Activated naive CD8-positive, alpha-beta T cell treated with anti-CD3 and anti-CD28 coated beads, Interleukin-2, amount 10 ng/mL, durations not matched to agents 7 days and 5 days (primary cell): ENCODE measurements around the gene PYHIN1. TPM values are rescaled to one million over a fixed set of nuclear protein-coding genes. Genes with fewer than 3 reads are reported as not detected.
"Not testable (repeated sequence)": the region's sequence is repeated elsewhere in the genome, so short reads cannot be mapped to it uniquely, and the experiment has no call there.

Experiments used
- ATAC-seq: fragments of 150-1000 bp; cut with Tn5 transposase; one replicate; pipeline ENCODE4 v1.10.0; 2021; ENCODE audit warnings: low read depth, moderate library complexity
- POLR2A ChIA-PET: fragments of 350-600 bp; sonication (Branson Sonifier 250); formaldehyde crosslinking; loops from one replicate; lab custom pipeline; 2021; ENCODE audit warnings: antibody characterized with exemption; lab: Charles Lee
- DNase-seq: peaks from one replicate; pipeline ENCODE4 v3.0.0; 2021
- H3K27ac Mint-ChIP-seq: one replicate; pipeline ENCODE4 v1.8.0; 2022; ENCODE audit warnings: mild to moderate bottlenecking, mixed read lengths
- H3K27me3 Mint-ChIP-seq: one replicate; pipeline ENCODE4 v1.8.0; 2022; ENCODE audit warnings: mild to moderate bottlenecking, moderate library complexity, mixed read lengths
- H3K36me3 Mint-ChIP-seq: one replicate; pipeline ENCODE4 v1.8.0; 2021; ENCODE audit warnings: mild to moderate bottlenecking, mixed read lengths
- H3K4me1 Mint-ChIP-seq: one replicate; pipeline ENCODE4 v1.8.0; 2021; ENCODE audit warnings: mixed read lengths
- H3K4me3 Mint-ChIP-seq: one replicate; pipeline ENCODE4 v1.8.0; 2022; ENCODE audit warnings: mild to moderate bottlenecking, moderate library complexity, mixed read lengths
- H3K9me3 Mint-ChIP-seq: one replicate; pipeline ENCODE4 v1.8.0; 2021; ENCODE audit warnings: mixed read lengths
- total RNA-seq, 2 experiments: library from RNA; stranded (reverse); gene quantifications; one replicate each; pipeline ENCODE4 v1.2.3, GENCODE V29; 2021

The PYHIN1 gene
- total RNA-seq, 2 experiments from 2014 or later = 44.6 to 45.2 TPM

GRCh38 chr1:158996998-158997397 is 65.6 kb downstream of the PYHIN1 start:
- Mint-ChIP-seq H3K4me1 (peaks cover 15% of the 10 kb centered on the region), H3K27me3 (no peaks in the 10 kb centered on the region), H3K4me3 (no peak overlapping the region), H3K36me3 (peaks cover 3% of the 10 kb centered on the region), H3K9me3 (peaks cover 2% of the 10 kb centered on the region), H3K27ac (no peak overlapping the region)
- POLR2A ChIA-PET = no interaction called here
- no peak for DNase-seq
- no peak for ATAC-seq

- POLR2A ChIA-PET = interaction anchor here (1.0 kb wide), 1 partner anchor 12 kb away, joined by 7 read pairs; the partner anchor contains the start of gene IFI16
- H3K27ac Mint-ChIP-seq = peak overlapping the region; percentile 53
These were observed 66.9 kb downstream of the PYHIN1 start for GRCh38 chr1:158998037-158998780.

DNA sequence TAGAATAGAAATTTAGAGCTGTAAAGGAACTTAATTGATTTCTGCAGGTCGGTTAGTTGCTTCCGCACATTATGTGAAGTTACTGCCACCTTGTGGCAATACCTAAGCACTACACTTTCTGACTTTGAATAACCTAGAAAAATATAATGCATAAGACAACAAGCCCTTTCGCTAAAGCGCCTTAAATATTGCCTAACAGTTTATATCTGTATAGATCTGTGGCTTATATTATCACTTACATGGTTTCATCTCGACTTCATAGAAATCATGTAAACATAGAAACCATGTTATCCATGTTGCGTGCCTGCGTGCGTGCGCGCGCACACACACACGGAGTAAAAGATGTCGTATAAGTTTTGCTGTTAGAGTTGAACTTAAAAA is 67.4 kb downstream of the PYHIN1 start:
- ATAC-seq (peak; percentile 49), DNase-seq (no peak)
- Mint-ChIP-seq H3K4me1 (peaks cover 15% of the 10 kb centered on the region), H3K4me3 (no peak overlapping the region), H3K27me3 (no peaks in the 10 kb centered on the region), H3K27ac (no peak overlapping the region), H3K9me3 (no peaks in the 10 kb centered on the region), H3K36me3 (peaks cover 2% of the 10 kb centered on the region)
- POLR2A ChIA-PET = interaction anchor here (1.0 kb wide), 1 partner anchor 11 kb away, joined by 7 read pairs; the partner anchor contains the start of gene IFI16

More at GRCh38 chr1:158998037-158998780, 66.9 kb downstream of the PYHIN1 start:
- no peak for DNase-seq
- Mint-ChIP-seq H3K27me3 (no peaks in the 10 kb centered on the region), H3K4me3 (peak overlapping the region; percentile 40), H3K9me3 (no peaks in the 10 kb centered on the region), H3K4me1 (peaks cover 15% of the 10 kb centered on the region), H3K36me3 (peaks cover 2% of the 10 kb centered on the region)
- ATAC-seq = peak; percentile 9

- DNase-seq (no peak), ATAC-seq (no peak)
- Mint-ChIP-seq H3K4me1 (peaks cover 15% of the 10 kb centered on the region), H3K27ac (no peak overlapping the region), H3K4me3 (no peak overlapping the region), H3K36me3 (peaks cover 2% of the 10 kb centered on the region), H3K27me3 (no peaks in the 10 kb centered on the region), H3K9me3 (no peaks in the 10 kb centered on the region)
- POLR2A ChIA-PET = interaction anchor here (1.6 kb wide), 1 partner anchor 9 kb away, joined by 4 read pairs; no protein-coding TSS in a partner anchor
These were observed 68.1 kb downstream of the PYHIN1 start for GRCh38 chr1:158999316-159000069.

- no peaks in the 10 kb centered on the region for H3K27me3 Mint-ChIP-seq
- no peak overlapping the region for H3K27ac Mint-ChIP-seq
- no peaks in the 10 kb centered on the region for H3K9me3 Mint-ChIP-seq
- no peak overlapping the region for H3K4me3 Mint-ChIP-seq
- DNase-seq = no peak
- H3K36me3 Mint-ChIP-seq = peaks cover 2% of the 10 kb centered on the region
- POLR2A ChIA-PET = interaction anchor here (1.6 kb wide), 1 partner anchor 9 kb away, joined by 4 read pairs; no protein-coding TSS in a partner anchor
- ATAC-seq = no peak
- peaks cover 15% of the 10 kb centered on the region for H3K4me1 Mint-ChIP-seq
These were observed 68.7 kb downstream of the PYHIN1 start for GRCh38 chr1:159000070-159000409.

DNA sequence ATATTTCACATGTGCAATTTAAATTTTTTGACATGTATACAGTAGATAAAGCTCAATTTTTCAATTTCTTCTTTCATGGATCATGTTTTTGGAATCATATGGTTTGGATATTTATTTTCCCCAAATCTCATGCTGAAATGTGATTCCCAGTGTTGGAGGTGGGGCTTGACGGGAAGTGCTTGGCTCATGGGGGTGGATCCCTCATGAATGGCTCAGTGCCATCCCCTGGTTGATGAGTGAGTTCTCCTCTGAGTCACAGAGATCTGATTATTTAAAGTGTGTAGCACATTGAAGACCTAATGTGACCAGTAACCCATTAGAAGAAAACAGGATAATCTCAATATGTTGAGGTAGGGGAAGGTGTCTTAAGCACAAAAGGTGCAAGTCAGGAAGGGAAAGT is 69.3 kb downstream of the PYHIN1 start:
- no peak for ATAC-seq

GRCh38 chr1:159005161-159005560 is 73.8 kb downstream of the PYHIN1 start:
- POLR2A ChIA-PET = no interaction called here

More for the DNA sequence above, 69.3 kb downstream of the PYHIN1 start:
- H3K4me3 Mint-ChIP-seq = no peak overlapping the region
- H3K27ac Mint-ChIP-seq = no peak overlapping the region
- H3K36me3 Mint-ChIP-seq = no peaks in the 10 kb centered on the region
- DNase-seq = no peak
- H3K9me3 Mint-ChIP-seq = no peaks in the 10 kb centered on the region
- H3K4me1 Mint-ChIP-seq = peaks cover 18% of the 10 kb centered on the region
- POLR2A ChIA-PET = interaction anchor here (1.6 kb wide), 1 partner anchor 8 kb away, joined by 4 read pairs; no protein-coding TSS in a partner anchor
- H3K27me3 Mint-ChIP-seq = no peaks in the 10 kb centered on the region

GRCh38 chr1:159005676-159006075 is 74.3 kb downstream of the PYHIN1 start:
- Mint-ChIP-seq H3K27ac (peak overlapping the region; percentile 13), H3K4me3 (no peak overlapping the region), H3K27me3 (no peaks in the 10 kb centered on the region), H3K9me3 (no peaks in the 10 kb centered on the region), H3K36me3 (peaks cover 12% of the 10 kb centered on the region), H3K4me1 (peaks cover 25% of the 10 kb centered on the region)
- ATAC-seq (no peak), DNase-seq (no peak)
- POLR2A ChIA-PET = no interaction called here

More at GRCh38 chr1:159005161-159005560, 73.8 kb downstream of the PYHIN1 start:
- no peak for DNase-seq
- Mint-ChIP-seq H3K9me3 (no peaks in the 10 kb centered on the region), H3K4me1 (peaks cover 25% of the 10 kb centered on the region), H3K36me3 (peaks cover 7% of the 10 kb centered on the region), H3K4me3 (no peak overlapping the region), H3K27me3 (no peaks in the 10 kb centered on the region), H3K27ac (peak overlapping the region; percentile 13)
- no peak for ATAC-seq

GRCh38 chr1:159006210-159006807 is 75.0 kb downstream of the PYHIN1 start:
- POLR2A ChIA-PET, H3K9me3 Mint-ChIP-seq, DNase-seq, H3K4me3 Mint-ChIP-seq, H3K27ac Mint-ChIP-seq, ATAC-seq, H3K27me3 Mint-ChIP-seq: not testable (repeated sequence)
- Mint-ChIP-seq H3K36me3 (peaks cover 15% of the 10 kb centered on the region), H3K4me1 (peaks cover 25% of the 10 kb centered on the region)

DNA sequence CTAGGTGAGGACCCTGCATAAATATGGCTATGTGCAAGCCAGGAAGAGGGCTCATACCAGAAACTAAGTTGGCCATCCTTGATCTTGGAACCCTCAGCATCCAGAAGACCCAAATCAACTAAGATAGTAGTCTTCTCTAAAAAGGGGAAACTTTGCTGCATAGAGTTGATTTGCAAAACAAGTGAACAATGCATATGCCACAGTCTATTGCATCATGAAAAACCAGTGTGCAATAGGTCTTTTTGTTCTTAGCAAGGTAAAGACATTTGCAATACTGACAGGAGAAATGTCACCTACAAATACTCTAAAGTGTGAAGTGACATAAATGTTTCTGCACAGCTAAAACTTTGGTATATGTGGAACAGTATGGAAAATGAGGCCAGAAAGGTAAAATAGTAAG is 76.4 kb downstream of the PYHIN1 start:
- DNase-seq (no peak), ATAC-seq (no peak)
- Mint-ChIP-seq H3K27me3 (no peaks in the 10 kb centered on the region), H3K4me1 (peaks cover 25% of the 10 kb centered on the region), H3K9me3 (no peaks in the 10 kb centered on the region), H3K4me3 (peak overlapping the region; percentile 21), H3K27ac (peak overlapping the region; percentile 78), H3K36me3 (peaks cover 22% of the 10 kb centered on the region)
- POLR2A ChIA-PET = interaction anchor here (0.9 kb wide), 2 partner anchors 21 to 60 kb away, joined by 3 to 6 read pairs; no protein-coding TSS in a partner anchor

DNA sequence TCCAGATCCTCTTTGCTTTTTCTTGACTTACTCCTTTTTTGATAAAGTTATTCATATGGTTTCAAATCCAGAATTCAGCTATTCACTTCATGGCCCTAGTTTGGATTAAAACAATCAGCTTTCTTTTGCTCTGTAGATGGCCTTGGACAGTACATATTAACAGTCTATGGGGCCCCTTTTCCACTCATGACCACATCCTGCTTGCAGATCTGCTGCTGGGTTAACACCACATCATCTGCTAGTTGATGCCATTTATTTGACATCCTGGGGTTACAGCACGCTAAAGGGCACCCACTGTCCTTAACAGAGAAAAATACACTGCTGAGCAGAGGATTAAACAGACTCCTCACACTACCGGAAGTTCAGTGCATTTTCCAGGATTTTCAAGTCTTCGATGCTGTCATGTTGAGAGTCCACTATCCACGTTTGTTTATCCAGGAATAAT is 77.4 kb downstream of the PYHIN1 start:
- peaks cover 31% of the 10 kb centered on the region for H3K36me3 Mint-ChIP-seq

GRCh38 chr1:159009287-159009686 is 77.9 kb downstream of the PYHIN1 start:
- no peaks in the 10 kb centered on the region for H3K27me3 Mint-ChIP-seq
- peak overlapping the region; percentile 96 for H3K27ac Mint-ChIP-seq
- POLR2A ChIA-PET = interaction anchor here (0.8 to 2.9 kb wide), 9 partner anchors 8 to 916 kb away, joined by 3 to 20 read pairs (median 4); partner anchors contain the start of genes AIM2 and TAGLN2
- H3K36me3 Mint-ChIP-seq = peaks cover 37% of the 10 kb centered on the region
- ATAC-seq (peak; percentile 7), DNase-seq (no peak)
- H3K9me3 Mint-ChIP-seq = no peaks in the 10 kb centered on the region
- peak overlapping the region; percentile 90 for H3K4me3 Mint-ChIP-seq
- peaks cover 34% of the 10 kb centered on the region for H3K4me1 Mint-ChIP-seq

More for the DNA sequence above, 77.4 kb downstream of the PYHIN1 start:
- Mint-ChIP-seq H3K9me3 (no peaks in the 10 kb centered on the region), H3K4me3 (peak overlapping the region; percentile 90), H3K4me1 (peaks cover 29% of the 10 kb centered on the region), H3K27me3 (no peaks in the 10 kb centered on the region), H3K27ac (peak overlapping the region; percentile 96)
- peak; percentile 70 for ATAC-seq
- peak; percentile 40 for DNase-seq
- POLR2A ChIA-PET = interaction anchor here (0.6 to 2.9 kb wide), 8 partner anchors 9 to 761 kb away, joined by 3 to 20 read pairs (median 4); partner anchors contain the start of gene AIM2
